ENCODE results near the gene BMERB1. TPM values are rescaled to one million over a fixed set of nuclear protein-coding genes. Genes with fewer than 3 reads are reported as not detected.
A peak's percentile ranks its signal among the peaks of the same experiment; 100 is the strongest.
"Not testable (repeated sequence)": the region's sequence is repeated elsewhere in the genome, so short reads cannot be mapped to it uniquely, and the experiment has no call there.

The BMERB1 gene
- total RNA-seq, 1 donor from 2014 or later: 10.6 TPM

DNA sequence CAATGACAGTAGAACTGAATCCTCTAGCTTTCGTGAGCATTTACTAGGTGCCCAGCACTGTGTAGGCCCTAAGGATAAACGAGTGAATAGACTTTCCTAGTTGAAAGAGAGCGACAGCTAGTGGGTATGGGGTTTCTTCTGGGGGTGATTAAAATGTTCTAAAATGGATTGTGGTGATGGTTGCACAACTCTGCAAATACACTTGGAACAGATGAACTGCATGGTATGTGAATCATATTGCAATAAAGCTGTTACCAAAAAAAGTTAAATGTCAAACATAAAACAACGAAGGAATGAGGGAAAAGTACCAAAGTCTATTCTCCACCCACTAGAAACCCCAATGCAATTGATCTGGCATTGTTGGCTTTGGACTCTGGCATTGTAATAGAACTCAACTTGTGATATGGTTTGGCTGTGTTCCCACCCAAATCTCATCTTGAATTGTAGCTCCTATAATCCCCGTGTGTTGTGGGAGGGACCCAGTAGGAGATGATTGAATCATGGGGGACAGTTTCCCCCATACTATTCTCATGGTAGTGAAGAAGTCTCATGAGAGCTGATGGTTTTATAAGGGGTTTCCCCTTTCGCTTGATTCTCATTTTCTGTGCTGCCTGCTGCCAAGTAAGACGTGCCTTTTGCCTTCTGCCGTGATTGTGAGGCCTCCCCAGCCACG, 138.1 kb downstream of the BMERB1 start:
- intact Hi-C loops (cut with micrococcal nuclease): loop anchor here (1.0 kb wide), 1 partner anchor 19 kb away; no protein-coding TSS in a partner anchor

GRCh38 chr16:15573274-15573895, 139.0 kb downstream of the BMERB1 start:
- Mint-ChIP-seq H3K4me1 (ENCODE audit: low read depth) (peaks cover 19% of the 10 kb centered on the region), H3K4me3 (ENCODE audit: low read depth) (no peak overlapping the region), H3K9me3 (peaks cover 29% of the 10 kb centered on the region), H3K36me3 (ENCODE audit: low read depth) (peaks cover 39% of the 10 kb centered on the region), H3K27me3 (ENCODE audit: low read depth) (no peaks in the 10 kb centered on the region), H3K27ac (no peak overlapping the region)
- intact Hi-C loops (cut with micrococcal nuclease): no loop called here
- DNase-seq (ENCODE audit: low spot score): no peak

More for the DNA sequence above, 138.1 kb downstream of the BMERB1 start:
- H3K4me1 Mint-ChIP-seq (ENCODE audit: low read depth): peaks cover 19% of the 10 kb centered on the region
- DNase-seq (ENCODE audit: low spot score): no peak
- H3K36me3 Mint-ChIP-seq (ENCODE audit: low read depth): peaks cover 37% of the 10 kb centered on the region
- H3K9me3 Mint-ChIP-seq: peaks cover 29% of the 10 kb centered on the region
- no peaks in the 10 kb centered on the region for H3K27me3 Mint-ChIP-seq (ENCODE audit: low read depth)
- no peak overlapping the region for H3K4me3 Mint-ChIP-seq (ENCODE audit: low read depth)
- peak overlapping the region; percentile 68 for H3K27ac Mint-ChIP-seq

- intact Hi-C loops (cut with micrococcal nuclease); H3K4me3 Mint-ChIP-seq (ENCODE audit: low read depth); H3K27me3 Mint-ChIP-seq (ENCODE audit: low read depth); DNase-seq (ENCODE audit: low spot score); H3K27ac Mint-ChIP-seq: not testable (repeated sequence)
- Mint-ChIP-seq H3K4me1 (ENCODE audit: low read depth) (peaks cover 19% of the 10 kb centered on the region), H3K9me3 (peaks cover 29% of the 10 kb centered on the region), H3K36me3 (ENCODE audit: low read depth) (peaks cover 39% of the 10 kb centered on the region)
These were observed 139.7 kb downstream of the BMERB1 start for GRCh38 chr16:15573896-15574613.

DNA sequence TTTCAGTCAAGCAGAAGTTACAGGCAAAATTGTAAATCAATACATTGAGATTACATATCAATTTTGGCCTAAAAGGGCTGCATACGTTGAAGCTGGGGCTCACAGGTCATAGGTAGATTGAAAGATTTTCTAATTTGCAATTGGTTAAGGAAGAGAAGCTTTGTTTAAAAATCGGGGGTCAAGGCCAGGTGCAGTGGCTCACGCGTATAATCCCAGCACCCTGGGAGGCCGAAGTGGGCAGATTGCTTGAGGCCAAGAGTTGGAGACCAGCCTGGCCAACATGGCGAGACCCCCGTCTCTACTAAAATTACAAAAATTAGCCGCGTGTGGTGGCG, 140.2 kb downstream of the BMERB1 start:
- DNase-seq (ENCODE audit: low spot score): no peak
- Mint-ChIP-seq H3K9me3 (peaks cover 29% of the 10 kb centered on the region), H3K4me1 (ENCODE audit: low read depth) (peaks cover 19% of the 10 kb centered on the region), H3K36me3 (ENCODE audit: low read depth) (peaks cover 39% of the 10 kb centered on the region), H3K27ac (no peak overlapping the region), H3K4me3 (ENCODE audit: low read depth) (no peak overlapping the region), H3K27me3 (ENCODE audit: low read depth) (no peaks in the 10 kb centered on the region)
- intact Hi-C loops (cut with micrococcal nuclease): no loop called here

DNA sequence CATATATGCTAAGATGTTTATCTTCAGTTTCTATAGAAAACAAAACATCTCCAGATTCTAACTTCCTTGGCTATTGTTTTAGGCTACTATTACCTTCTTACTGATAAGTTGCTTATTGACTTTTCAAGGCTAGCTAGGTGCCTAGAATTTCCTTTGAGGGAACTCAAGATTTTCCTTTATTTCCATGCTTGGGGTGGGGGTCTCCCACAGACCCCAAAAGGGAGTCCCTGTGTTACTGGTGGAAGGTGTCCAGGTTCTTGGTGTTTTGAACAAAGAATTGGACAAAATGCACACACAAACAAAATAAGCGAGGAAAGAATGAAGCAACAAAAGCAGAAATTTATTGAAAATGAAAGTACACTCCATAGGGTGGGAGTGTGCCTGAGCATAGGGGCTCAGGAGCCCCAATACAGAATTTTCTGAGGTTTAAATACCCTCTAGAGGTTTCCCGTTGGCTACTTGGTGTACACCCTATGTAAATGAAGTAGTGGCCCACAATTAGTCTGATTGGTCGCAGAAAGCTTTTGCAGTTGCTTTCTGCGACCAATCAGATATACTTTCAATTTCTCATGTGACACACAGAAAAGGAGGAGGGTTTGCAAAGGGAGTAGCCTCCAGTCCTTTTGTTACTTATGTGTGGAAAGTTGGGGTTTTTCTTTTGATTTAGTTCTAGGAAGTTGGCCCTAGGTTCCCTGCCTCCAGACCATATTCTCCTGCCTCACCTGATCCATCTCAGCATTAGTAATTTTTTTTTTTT, 141.1 kb downstream of the BMERB1 start:
- Mint-ChIP-seq H3K4me3 (ENCODE audit: low read depth) (no peak overlapping the region), H3K4me1 (ENCODE audit: low read depth) (peaks cover 19% of the 10 kb centered on the region), H3K27ac (no peak overlapping the region), H3K27me3 (ENCODE audit: low read depth) (no peaks in the 10 kb centered on the region), H3K9me3 (peaks cover 29% of the 10 kb centered on the region), H3K36me3 (ENCODE audit: low read depth) (peaks cover 34% of the 10 kb centered on the region)
- no peak for DNase-seq (ENCODE audit: low spot score)
- intact Hi-C loops (cut with micrococcal nuclease): no loop called here

- no peak overlapping the region for H3K27ac Mint-ChIP-seq
- peaks cover 31% of the 10 kb centered on the region for H3K36me3 Mint-ChIP-seq (ENCODE audit: low read depth)
- peaks cover 18% of the 10 kb centered on the region for H3K4me1 Mint-ChIP-seq (ENCODE audit: low read depth)
These were observed 142.9 kb downstream of the BMERB1 start for GRCh38 chr16:15576960-15577958.

GRCh38 chr16:15578824-15579223, 144.4 kb downstream of the BMERB1 start:
- intact Hi-C loops (cut with micrococcal nuclease): no loop called here
- no peaks in the 10 kb centered on the region for H3K27me3 Mint-ChIP-seq (ENCODE audit: low read depth)

More at GRCh38 chr16:15576960-15577958, 142.9 kb downstream of the BMERB1 start:
- no peak overlapping the region for H3K4me3 Mint-ChIP-seq (ENCODE audit: low read depth)
- no peak for DNase-seq (ENCODE audit: low spot score)
- intact Hi-C loops (cut with micrococcal nuclease): no loop called here
- H3K27me3 Mint-ChIP-seq (ENCODE audit: low read depth): no peaks in the 10 kb centered on the region
- peaks cover 23% of the 10 kb centered on the region for H3K9me3 Mint-ChIP-seq

DNA sequence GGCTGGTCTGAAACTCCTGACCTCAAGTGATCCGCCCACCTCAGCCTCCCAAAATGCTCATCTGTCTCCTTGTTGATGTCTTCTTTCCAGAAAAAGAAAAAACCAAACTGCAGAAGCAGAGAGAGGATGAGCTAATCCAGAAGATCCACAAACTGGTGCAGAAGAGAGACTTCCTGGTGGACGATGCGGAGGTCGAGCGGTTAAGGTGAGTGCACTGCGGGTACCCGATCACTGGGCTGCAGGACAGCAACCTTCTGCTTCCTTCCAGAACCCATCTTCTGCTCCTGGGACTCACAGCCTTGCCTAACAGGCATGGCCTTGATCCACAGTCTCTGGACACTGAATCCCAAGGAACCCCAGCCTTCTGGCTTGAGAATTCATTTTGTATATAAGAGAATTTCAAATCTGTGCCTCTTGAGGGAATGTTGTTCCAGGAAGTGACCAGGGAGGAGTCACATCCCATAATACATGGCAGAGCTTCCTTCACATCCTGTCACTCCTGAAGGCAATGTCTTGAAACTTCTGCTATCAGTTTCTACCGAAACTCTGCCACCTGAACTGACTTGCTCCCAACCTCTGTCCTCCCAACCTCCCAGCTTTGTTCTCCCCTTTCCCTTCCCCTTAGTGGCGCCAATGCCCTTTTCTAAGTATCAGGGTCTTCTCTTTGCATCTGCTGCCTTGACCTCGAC, 146.9 kb downstream of the BMERB1 start:
- intact Hi-C loops (cut with micrococcal nuclease): no loop called here
- Mint-ChIP-seq H3K27me3 (ENCODE audit: low read depth) (no peaks in the 10 kb centered on the region), H3K36me3 (ENCODE audit: low read depth) (peaks cover 40% of the 10 kb centered on the region), H3K27ac (no peak overlapping the region), H3K9me3 (peaks cover 16% of the 10 kb centered on the region), H3K4me1 (ENCODE audit: low read depth) (peaks cover 7% of the 10 kb centered on the region), H3K4me3 (ENCODE audit: low read depth) (no peak overlapping the region)
- DNase-seq (ENCODE audit: low spot score): no peak

More at GRCh38 chr16:15578824-15579223, 144.4 kb downstream of the BMERB1 start:
- Mint-ChIP-seq H3K4me1 (ENCODE audit: low read depth) (peaks cover 12% of the 10 kb centered on the region), H3K9me3 (peaks cover 10% of the 10 kb centered on the region), H3K4me3 (ENCODE audit: low read depth) (no peak overlapping the region), H3K27ac (no peak overlapping the region), H3K36me3 (ENCODE audit: low read depth) (peaks cover 27% of the 10 kb centered on the region)
- DNase-seq (ENCODE audit: low spot score): no peak

DNA sequence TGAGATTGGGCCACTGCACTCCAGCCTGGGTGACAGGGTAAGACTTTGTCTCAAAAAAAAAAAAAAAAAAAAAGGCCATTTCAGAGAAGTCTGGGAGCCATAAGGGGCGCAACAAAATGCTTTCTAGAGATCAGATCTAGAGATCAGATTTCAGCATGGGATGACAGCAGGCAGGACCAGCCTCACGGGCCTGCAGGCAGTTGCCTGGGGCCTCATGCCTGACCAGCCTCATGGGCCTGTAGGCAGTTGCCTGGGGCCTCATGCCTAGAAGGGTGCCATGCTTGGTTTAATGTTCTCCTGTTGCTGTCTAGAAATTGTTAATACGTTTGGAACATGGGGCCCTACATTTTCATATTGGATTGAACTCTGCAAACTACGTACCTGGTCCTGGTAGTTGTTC, 149.1 kb downstream of the BMERB1 start:
- intact Hi-C loops (cut with micrococcal nuclease): no loop called here

GRCh38 chr16:15585956-15586355, 151.6 kb downstream of the BMERB1 start:
- intact Hi-C loops (cut with micrococcal nuclease): no loop called here
- Mint-ChIP-seq H3K4me3 (ENCODE audit: low read depth) (no peak overlapping the region), H3K36me3 (ENCODE audit: low read depth) (peaks cover 75% of the 10 kb centered on the region), H3K9me3 (peaks cover 32% of the 10 kb centered on the region), H3K27ac (no peak overlapping the region), H3K27me3 (ENCODE audit: low read depth) (no peaks in the 10 kb centered on the region), H3K4me1 (ENCODE audit: low read depth) (peaks cover 14% of the 10 kb centered on the region)
- DNase-seq (ENCODE audit: low spot score): no peak

More for the DNA sequence above, 149.1 kb downstream of the BMERB1 start:
- no peaks in the 10 kb centered on the region for H3K27me3 Mint-ChIP-seq (ENCODE audit: low read depth)
- peaks cover 32% of the 10 kb centered on the region for H3K9me3 Mint-ChIP-seq
- H3K36me3 Mint-ChIP-seq (ENCODE audit: low read depth): peaks cover 59% of the 10 kb centered on the region
- no peak overlapping the region for H3K4me3 Mint-ChIP-seq (ENCODE audit: low read depth)
- peaks cover 7% of the 10 kb centered on the region for H3K4me1 Mint-ChIP-seq (ENCODE audit: low read depth)
- no peak for DNase-seq (ENCODE audit: low spot score)
- H3K27ac Mint-ChIP-seq: no peak overlapping the region

GRCh38 chr16:15586716-15587115, 152.3 kb downstream of the BMERB1 start:
- peaks cover 17% of the 10 kb centered on the region for H3K4me1 Mint-ChIP-seq (ENCODE audit: low read depth)
- no peaks in the 10 kb centered on the region for H3K27me3 Mint-ChIP-seq (ENCODE audit: low read depth)
- H3K4me3 Mint-ChIP-seq (ENCODE audit: low read depth): no peak overlapping the region
- peaks cover 72% of the 10 kb centered on the region for H3K36me3 Mint-ChIP-seq (ENCODE audit: low read depth)
- peaks cover 32% of the 10 kb centered on the region for H3K9me3 Mint-ChIP-seq
- H3K27ac Mint-ChIP-seq: no peak overlapping the region
- intact Hi-C loops (cut with micrococcal nuclease): no loop called here
- no peak for DNase-seq (ENCODE audit: low spot score)

Measured in activated T-helper 2 cell treated with anti-CD3 and anti-CD28 coated beads, Interferon-gamma antibody, Interleukin-2, Interleukin-4, amounts not matched to agents 10 μg/mL and 5 μg/mL and 100 μg/mL, durations not matched to agents 14 hours and 24 hours and 36 hours (primary cell).